Dendritic cell treated with granulocyte-macrophage colony-stimulating factor and Interleukin-4, amounts not matched to agents 40 ng/mL and 50 ng/mL, for 4 days (primary cell): ENCODE results near the gene PPFIBP1.
"Not testable (repeated sequence)": the region's sequence is repeated elsewhere in the genome, so short reads cannot be mapped to it uniquely, and the experiment has no call there.

Experiments used
- H3K27ac Mint-ChIP-seq: one replicate; pipeline ENCODE4 v1.8.0; 2022; ENCODE audit warnings: mild to moderate bottlenecking, mixed read lengths
- H3K27me3 Mint-ChIP-seq: one replicate; pipeline ENCODE4 v1.8.0; 2022; ENCODE audit warnings: mild to moderate bottlenecking, mixed read lengths
- H3K36me3 Mint-ChIP-seq: one replicate; pipeline ENCODE4 v1.8.0; 2022; ENCODE audit warnings: low read depth, mixed read lengths
- H3K4me1 Mint-ChIP-seq: one replicate; pipeline ENCODE4 v1.8.0; 2022; ENCODE audit warnings: low read depth, mixed read lengths
- H3K4me3 Mint-ChIP-seq: one replicate; pipeline ENCODE4 v1.8.0; 2022; ENCODE audit warnings: mild to moderate bottlenecking, moderate library complexity, mixed read lengths
- H3K9me3 Mint-ChIP-seq: one replicate; pipeline ENCODE4 v1.8.0; 2022; ENCODE audit warnings: mixed read lengths
- intact Hi-C: fragments of 100-400 bp; cut with micrococcal nuclease; formaldehyde crosslinking; loops from one replicate; pipeline ENCODE4 v1.15.0; 2022

PPFIBP1 gene

DNA sequence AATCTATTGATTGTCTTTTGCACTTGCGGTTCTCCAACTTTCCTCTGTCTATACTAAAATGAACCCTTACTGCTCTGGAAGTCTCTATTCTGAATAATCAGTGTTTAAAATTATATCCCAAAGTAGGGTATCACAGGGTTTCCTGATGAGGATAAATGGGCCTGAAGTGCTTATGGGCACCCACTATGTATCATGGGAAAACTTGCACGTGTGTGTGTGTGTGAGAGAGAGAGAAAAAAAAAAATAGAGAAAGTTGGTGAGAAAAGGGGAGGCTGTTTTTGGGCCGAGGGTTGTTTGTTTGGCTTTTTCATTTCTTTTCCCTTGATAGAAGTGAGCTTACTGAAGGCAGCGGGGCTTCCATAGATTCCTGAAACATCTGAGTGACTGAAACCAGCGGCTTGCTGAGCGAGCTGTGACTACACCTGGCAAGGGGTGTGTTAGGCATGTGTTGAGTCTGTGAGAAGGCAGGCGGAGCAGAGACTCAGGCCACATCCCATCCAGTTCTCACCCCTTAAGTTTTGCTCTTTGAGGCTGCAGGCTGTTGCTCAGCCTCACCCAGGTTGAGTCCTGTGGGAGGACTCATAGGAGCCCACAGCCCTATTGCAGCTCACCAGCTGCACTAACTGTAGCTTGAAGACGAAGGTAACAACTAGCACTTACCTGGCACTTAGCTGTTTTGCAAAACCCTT, 17.2 kb downstream of the PPFIBP1 start:
- peaks cover 26% of the 10 kb centered on the region for H3K36me3 Mint-ChIP-seq
- no peaks in the 10 kb centered on the region for H3K9me3 Mint-ChIP-seq
- H3K27ac Mint-ChIP-seq: peak overlapping the region; percentile 26
- intact Hi-C loops: no loop called here
- H3K4me1 Mint-ChIP-seq: peaks cover 6% of the 10 kb centered on the region
- H3K4me3 Mint-ChIP-seq: no peak overlapping the region
- H3K27me3 Mint-ChIP-seq: no peaks in the 10 kb centered on the region

DNA sequence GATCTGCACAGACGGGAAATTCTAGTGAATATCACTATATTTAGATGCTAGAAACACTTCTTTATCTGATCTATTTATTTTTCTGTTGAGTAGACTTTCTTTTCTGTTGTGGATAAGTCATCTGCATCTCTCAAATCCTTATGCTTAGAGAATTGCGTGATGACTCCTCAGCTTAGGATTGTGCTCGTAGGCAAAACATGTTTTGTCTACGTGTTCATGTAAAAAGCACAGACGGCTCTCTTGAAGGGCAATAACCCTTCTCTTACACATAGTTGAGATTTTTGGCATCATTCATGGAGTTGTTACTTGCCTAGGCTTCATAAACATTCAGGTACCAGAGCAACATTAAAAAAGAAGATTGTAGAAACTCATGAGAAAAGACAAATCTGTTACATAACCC, 18.6 kb downstream of the PPFIBP1 start:
- intact Hi-C loops: no loop called here
- no peak overlapping the region for H3K27ac Mint-ChIP-seq
- H3K4me1 Mint-ChIP-seq: peaks cover 6% of the 10 kb centered on the region
- H3K36me3 Mint-ChIP-seq: peaks cover 13% of the 10 kb centered on the region
- H3K4me3 Mint-ChIP-seq: no peak overlapping the region
- no peaks in the 10 kb centered on the region for H3K9me3 Mint-ChIP-seq
- H3K27me3 Mint-ChIP-seq: no peaks in the 10 kb centered on the region

DNA sequence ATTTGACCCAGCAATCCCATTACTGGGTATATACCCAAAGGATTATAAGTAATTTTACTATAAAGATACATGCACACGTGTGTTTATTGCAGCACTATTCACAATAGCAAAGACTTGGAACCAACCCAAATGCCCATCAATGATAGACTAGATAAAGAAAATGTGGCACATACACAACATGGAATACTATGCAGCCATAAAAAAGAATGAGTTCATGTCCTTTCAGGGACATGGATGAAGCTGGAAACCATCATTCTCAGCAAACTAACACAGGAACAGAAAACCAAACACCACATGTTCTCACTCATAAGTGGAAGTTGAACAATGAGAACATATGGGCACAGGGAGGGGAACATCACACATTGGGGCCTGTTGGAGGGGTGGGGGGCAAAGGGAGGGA, 20.9 kb downstream of the PPFIBP1 start:
- H3K27me3 Mint-ChIP-seq, H3K27ac Mint-ChIP-seq, H3K4me3 Mint-ChIP-seq, intact Hi-C loops, H3K9me3 Mint-ChIP-seq: not testable (repeated sequence)
- Mint-ChIP-seq H3K4me1 (peaks cover 20% of the 10 kb centered on the region), H3K36me3 (peaks cover 13% of the 10 kb centered on the region)

DNA sequence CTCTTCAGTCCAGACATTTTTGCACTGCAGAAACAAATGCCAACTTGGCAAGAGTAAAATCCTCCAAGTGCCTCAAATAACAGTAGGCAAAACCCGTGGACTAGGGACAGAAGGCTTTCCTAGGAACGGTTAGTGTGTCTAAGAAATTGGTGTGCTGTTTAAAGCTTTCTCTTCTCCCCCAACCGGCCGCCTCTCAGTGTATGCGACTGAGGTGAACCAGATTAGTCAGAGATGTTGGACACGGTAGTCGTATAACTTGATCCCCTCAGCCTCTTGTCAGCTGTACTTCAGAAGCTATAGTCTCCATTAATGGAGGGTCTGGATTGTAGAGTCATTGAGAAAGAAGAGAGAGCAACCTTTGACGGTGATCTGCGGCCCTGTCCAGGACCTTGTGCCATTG, 21.7 kb downstream of the PPFIBP1 start:
- intact Hi-C loops: no loop called here
- peaks cover 29% of the 10 kb centered on the region for H3K4me1 Mint-ChIP-seq

DNA sequence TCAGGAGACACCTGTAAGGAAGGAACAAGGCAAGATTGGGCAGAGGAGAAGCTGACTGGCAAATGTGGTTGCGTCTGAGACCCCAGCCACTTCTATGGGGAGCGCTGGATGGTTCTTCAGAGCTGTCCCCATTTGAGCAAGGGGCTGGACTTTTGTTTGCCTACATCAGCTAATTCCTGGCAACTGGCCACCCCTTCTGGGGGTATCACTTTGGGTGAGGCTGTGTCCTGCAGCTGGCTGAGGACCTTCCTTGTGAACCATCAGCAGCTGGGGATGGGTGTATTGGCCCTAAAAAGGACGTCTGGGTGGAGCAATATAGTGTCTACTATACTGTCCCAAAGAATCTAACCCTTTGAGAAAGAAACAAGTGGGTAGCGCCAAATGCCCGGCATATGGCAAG, 23.6 kb downstream of the PPFIBP1 start:
- Mint-ChIP-seq H3K4me1 (peaks cover 39% of the 10 kb centered on the region), H3K27me3 (no peaks in the 10 kb centered on the region), H3K36me3 (peaks cover 10% of the 10 kb centered on the region), H3K4me3 (no peak overlapping the region), H3K27ac (no peak overlapping the region), H3K9me3 (no peaks in the 10 kb centered on the region)
- intact Hi-C loops: no loop called here

More for the DNA sequence above, 21.7 kb downstream of the PPFIBP1 start:
- no peak overlapping the region for H3K27ac Mint-ChIP-seq
- H3K27me3 Mint-ChIP-seq: no peaks in the 10 kb centered on the region
- peaks cover 13% of the 10 kb centered on the region for H3K36me3 Mint-ChIP-seq
- no peak overlapping the region for H3K4me3 Mint-ChIP-seq
- no peaks in the 10 kb centered on the region for H3K9me3 Mint-ChIP-seq

DNA sequence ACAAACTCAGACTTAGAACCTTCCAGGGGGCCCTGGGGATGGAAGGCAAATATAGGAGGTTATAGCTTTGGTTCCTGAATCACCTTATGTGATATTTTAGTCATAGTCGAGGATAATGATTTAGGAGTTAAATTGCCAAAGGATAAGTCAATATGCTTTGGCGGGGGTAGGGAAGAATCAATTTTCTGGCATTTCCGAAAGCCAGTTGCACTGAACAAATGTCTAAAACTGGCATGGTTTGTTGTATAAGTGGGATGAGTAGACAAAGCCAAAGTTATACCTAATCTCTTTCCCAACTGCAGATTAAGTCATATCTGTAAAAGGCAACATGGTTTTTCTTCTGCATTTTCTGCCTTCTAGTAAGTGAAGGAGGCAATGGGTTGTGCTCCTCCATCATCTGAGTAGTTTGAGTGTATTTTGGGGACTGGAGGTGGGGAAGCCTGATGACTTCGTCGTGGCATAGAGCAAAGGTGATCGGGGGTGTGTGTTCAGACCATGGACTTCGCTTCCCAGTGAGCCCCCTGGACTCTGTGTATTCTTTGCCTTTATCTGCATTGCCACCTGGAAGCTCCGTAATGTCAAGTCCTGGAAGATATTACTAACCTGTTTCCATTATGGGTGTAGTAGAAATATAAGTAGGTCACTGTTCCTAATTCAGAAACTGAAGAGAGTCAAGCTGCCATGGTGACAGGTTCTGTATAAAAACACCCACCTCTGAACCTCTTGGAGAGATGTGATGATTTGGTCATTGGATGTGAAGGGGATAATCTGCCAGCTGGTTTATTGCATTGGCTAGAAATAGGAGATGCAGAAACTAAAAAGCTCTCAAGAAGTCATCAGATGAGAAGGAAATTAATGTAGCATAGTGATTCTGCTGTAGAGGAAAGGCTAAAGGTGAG, 24.5 kb downstream of the PPFIBP1 start:
- Mint-ChIP-seq H3K9me3 (no peaks in the 10 kb centered on the region), H3K4me3 (no peak overlapping the region), H3K4me1 (peaks cover 49% of the 10 kb centered on the region), H3K36me3 (peaks cover 20% of the 10 kb centered on the region), H3K27ac (peak overlapping the region; percentile 85), H3K27me3 (no peaks in the 10 kb centered on the region)
- intact Hi-C loops: no loop called here

DNA sequence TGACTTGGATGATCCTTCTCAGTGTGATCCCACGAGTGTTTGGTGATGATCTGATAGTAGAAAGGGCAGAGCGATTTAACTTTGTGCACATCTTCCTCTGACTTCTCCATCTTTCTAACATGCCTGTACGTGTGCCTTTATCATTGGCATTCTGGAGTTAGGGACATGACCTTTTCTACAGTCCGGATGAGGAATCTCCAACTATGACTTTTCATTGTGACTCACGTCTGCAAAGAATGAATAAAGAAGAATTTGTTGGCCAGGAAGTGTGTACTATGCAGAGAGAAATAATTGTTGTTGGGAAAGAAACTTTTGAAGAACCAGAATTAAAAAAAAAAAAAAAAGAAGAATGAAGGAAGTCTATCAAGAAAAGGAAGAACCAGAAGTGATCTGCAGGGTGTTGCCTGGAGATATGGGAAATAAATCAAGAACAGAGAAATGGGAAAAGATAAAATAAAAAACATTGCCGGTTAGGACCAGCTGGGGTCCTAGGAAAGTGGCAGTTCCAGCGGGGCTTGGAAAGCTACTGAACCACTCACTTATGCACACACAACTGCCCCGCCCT, 25.3 kb downstream of the PPFIBP1 start:
- Mint-ChIP-seq H3K4me3 (peak overlapping the region; percentile 60), H3K27ac (peak overlapping the region; percentile 85), H3K27me3 (no peaks in the 10 kb centered on the region), H3K36me3 (peaks cover 16% of the 10 kb centered on the region), H3K4me1 (peaks cover 51% of the 10 kb centered on the region), H3K9me3 (no peaks in the 10 kb centered on the region)
- intact Hi-C loops: no loop called here

DNA sequence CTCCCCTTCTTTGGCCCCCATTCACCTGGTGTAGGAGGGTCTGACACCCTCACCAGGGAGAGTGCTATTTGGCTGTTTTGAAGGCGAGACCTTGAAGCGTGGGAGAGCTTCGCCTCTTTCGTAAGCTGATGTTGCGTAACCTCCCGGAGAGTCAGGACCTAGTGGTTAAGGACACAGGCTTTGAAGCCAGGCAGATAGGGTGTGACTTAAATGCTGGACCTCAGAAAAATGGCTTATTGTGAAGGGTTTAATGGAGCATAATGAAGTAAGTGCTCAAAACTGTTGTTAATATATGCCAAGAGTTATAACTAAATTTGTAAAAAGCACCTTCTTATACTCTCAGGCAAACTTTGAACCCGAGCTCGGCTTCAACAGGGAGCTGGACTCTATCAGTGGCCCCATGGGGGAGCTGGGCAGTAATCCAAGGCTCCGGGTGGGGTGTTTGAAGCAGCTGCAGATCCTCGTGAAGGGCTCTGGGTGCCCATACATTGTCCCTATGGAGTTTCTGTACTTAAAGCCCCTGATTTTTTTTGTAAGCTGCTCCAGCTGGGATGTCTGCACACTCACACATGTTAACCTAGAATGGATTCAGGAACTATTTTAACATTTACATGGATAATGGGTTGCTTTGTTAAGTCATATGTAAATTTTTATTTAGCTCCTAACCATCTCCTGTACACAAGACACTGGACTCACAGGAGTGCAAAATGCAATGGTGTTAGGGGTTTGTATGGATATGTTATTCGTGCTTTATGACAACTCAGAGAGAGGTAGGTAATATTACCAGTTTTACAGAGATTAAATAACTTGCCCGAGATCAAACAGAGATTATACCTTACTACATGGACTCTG, 26.0 kb downstream of the PPFIBP1 start:
- H3K4me3 Mint-ChIP-seq: peak overlapping the region; percentile 60
- H3K36me3 Mint-ChIP-seq: peaks cover 13% of the 10 kb centered on the region
- no peaks in the 10 kb centered on the region for H3K27me3 Mint-ChIP-seq
- intact Hi-C loops: no loop called here
- no peaks in the 10 kb centered on the region for H3K9me3 Mint-ChIP-seq
- peaks cover 58% of the 10 kb centered on the region for H3K4me1 Mint-ChIP-seq
- H3K27ac Mint-ChIP-seq: peak overlapping the region; percentile 85

DNA sequence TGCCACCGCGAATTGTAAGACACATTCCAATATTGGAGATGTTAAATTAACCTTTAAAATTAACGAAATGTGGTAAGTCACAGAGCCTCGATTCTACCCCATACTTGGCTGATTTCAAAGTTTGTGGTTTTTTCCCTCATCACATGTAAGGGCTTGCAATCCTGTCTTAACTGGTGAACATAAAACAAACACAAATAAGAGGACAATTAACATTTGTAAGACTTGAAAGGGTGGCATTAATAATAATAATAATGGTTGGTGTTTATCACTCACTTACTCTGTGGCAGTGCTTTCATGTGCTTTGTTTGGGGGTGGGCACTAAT, 26.6 kb downstream of the PPFIBP1 start:
- intact Hi-C loops: no loop called here
- Mint-ChIP-seq H3K27me3 (no peaks in the 10 kb centered on the region), H3K4me1 (peaks cover 63% of the 10 kb centered on the region), H3K4me3 (no peak overlapping the region), H3K36me3 (peaks cover 13% of the 10 kb centered on the region), H3K27ac (no peak overlapping the region), H3K9me3 (no peaks in the 10 kb centered on the region)

DNA sequence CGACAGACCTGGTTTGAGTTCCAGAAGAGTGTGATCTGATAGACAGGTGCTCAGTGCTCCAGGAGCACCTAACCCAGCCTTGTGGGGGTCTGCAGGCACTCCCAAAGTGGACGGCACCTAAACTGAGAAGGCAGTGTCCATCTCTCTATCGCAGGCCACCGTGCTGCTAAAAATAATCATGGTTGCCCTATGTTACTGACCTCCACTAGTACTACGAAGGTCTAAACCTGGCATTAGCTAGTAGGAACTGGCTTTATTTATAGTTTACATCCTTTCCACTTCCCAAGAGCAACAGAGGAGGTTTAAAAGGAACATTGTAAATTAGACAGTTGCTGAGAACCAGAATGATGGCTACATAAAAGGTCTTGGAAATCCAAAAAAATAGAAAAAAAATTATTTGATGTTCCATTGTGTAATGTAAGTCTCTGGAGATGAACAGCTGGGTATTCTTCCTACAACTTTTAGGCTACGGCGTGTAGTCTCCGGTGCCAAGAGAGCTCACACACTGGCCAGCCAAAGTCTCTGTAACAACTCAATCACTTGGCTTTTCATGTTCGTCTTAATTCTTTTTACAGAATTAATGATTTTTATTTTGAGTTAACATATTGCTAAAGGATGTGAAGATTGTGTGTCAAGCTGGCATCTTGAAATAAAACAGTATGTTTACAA, 27.3 kb downstream of the PPFIBP1 start:
- H3K27ac Mint-ChIP-seq: no peak overlapping the region
- H3K9me3 Mint-ChIP-seq: no peaks in the 10 kb centered on the region
- intact Hi-C loops: no loop called here
- H3K27me3 Mint-ChIP-seq: no peaks in the 10 kb centered on the region
- peaks cover 13% of the 10 kb centered on the region for H3K36me3 Mint-ChIP-seq
- H3K4me1 Mint-ChIP-seq: peaks cover 67% of the 10 kb centered on the region
- H3K4me3 Mint-ChIP-seq: no peak overlapping the region

DNA sequence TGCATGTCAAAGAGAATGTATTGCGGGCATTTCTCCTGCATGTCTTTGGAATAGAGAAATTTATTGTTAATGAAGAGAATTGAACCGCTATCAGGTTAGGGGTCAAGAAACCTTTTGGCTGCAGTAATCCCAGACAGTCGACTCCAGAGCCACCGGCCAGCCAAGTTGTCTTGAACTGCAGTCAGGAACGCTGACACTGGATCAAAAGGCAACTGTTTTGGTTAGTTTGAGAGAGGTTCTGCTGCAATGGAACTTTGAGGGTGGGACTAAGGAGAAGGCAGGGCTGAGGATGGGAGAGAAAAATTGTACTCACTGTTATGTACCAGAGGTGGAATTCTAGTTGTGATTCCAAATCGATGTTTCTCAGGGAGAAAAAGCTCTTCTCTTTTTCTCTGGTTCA, 28.2 kb downstream of the PPFIBP1 start:
- intact Hi-C loops: no loop called here
- peaks cover 2% of the 10 kb centered on the region for H3K27me3 Mint-ChIP-seq
- no peak overlapping the region for H3K4me3 Mint-ChIP-seq
- H3K27ac Mint-ChIP-seq: peak overlapping the region; percentile 80
- H3K9me3 Mint-ChIP-seq: no peaks in the 10 kb centered on the region
- peaks cover 13% of the 10 kb centered on the region for H3K36me3 Mint-ChIP-seq
- peaks cover 70% of the 10 kb centered on the region for H3K4me1 Mint-ChIP-seq

DNA sequence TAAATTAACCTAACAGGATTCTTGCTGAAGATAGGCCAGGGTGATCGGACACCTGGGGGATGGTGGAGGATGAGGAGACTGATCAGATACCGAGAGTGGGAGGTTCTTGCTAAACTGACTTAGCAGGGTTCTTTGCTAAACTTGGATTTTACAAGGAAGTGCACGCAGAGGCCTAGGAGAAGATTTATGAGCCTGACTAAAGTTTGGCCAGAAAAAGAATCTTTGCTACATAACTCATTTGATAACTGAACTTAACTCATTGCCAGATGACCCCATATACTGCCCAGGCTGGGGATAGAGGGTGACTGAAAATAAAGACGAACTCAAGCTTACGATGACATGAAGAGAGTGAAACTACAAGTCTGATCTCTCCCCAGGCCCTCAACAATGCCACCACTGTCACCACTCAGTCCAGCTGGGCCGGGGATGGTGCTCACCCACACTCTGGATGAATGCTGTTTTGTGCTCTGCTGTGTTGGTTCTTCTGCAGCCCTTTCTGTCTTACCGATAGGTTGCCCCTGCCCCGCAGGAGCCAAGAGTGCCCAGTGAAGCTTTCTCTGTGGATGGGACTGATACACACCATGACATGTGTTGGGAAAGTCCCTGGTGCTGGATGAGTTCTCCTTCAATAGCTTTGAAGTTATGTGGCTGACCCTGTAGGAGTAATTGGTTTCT, 29.0 kb downstream of the PPFIBP1 start:
- H3K27me3 Mint-ChIP-seq: peaks cover 2% of the 10 kb centered on the region
- peaks cover 68% of the 10 kb centered on the region for H3K4me1 Mint-ChIP-seq
- no peaks in the 10 kb centered on the region for H3K9me3 Mint-ChIP-seq
- H3K4me3 Mint-ChIP-seq: no peak overlapping the region
- H3K27ac Mint-ChIP-seq: peak overlapping the region; percentile 80
- intact Hi-C loops: no loop called here
- peaks cover 13% of the 10 kb centered on the region for H3K36me3 Mint-ChIP-seq

DNA sequence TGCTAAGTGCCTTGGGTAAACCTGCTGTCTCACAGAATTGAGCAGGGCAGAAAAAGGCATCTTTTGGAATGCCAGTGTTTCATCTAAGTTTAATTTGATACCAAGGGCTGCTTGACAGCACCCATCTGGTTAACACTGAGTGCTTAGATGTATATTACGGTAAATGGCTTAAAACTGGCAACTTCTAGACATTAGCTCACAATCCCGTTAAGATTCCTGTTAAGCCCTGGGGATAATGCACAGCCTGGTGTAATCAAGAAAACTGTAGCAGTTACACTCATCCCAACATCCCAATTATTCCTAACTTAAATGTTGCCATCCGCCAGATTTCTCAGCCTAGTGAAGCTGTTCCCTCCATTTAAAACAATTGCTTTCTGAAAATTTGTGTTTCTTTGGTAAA, 29.9 kb downstream of the PPFIBP1 start:
- Mint-ChIP-seq H3K36me3 (peaks cover 13% of the 10 kb centered on the region), H3K4me3 (no peak overlapping the region), H3K27me3 (peaks cover 2% of the 10 kb centered on the region), H3K4me1 (peaks cover 64% of the 10 kb centered on the region), H3K9me3 (no peaks in the 10 kb centered on the region), H3K27ac (no peak overlapping the region)
- intact Hi-C loops: no loop called here
